DMS153 (cell line): ENCODE results near the gene TTLL12.

Source experiments
- DNase-seq: peaks from one replicate; lab custom pipeline; 2025; lab: John Stamatoyannopoulos, UW

Gene TTLL12

DNA sequence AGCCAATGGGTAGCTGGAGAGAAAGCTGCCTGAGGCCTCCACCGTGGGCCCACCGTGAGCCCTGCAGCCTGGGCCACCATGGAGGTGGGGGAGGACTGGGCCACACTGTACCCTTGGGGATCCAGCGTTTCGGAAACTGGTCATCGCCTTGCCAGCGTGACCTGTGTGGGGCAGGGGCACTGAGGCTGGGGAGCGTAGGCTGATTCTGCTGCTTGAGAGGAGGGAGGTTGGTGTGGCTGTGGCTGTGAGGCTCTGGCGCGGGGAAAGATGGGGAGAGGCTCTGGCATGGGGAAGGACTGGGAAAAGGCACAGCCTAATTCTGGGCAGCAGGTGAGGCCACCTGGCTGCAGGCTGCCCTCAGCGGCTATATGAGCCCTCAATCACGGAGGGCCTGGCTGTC is 12.6 kb upstream of the TTLL12 start:
- DNase-seq, result no peak

DNA sequence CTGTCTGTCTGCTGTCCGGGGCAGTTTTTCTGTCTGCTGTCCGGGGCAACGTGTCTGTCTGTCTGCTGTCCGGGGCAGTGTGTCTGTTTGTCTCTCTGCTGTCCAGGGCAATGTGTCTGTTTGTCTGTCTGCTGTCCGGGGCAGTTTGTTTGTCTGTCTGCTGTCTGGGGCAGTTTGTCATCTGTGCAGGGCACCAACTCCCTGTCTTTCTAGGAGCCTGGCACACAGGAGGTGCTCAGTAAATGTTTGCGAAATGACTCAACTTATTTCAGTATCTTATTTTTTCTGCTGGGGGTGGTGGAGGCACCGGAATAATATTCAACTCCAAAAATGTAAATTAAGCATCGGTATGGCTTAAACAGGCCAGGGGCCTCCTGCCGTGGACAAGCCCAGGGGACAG is 12.0 kb upstream of the TTLL12 start:
- DNase-seq, result no peak

DNA sequence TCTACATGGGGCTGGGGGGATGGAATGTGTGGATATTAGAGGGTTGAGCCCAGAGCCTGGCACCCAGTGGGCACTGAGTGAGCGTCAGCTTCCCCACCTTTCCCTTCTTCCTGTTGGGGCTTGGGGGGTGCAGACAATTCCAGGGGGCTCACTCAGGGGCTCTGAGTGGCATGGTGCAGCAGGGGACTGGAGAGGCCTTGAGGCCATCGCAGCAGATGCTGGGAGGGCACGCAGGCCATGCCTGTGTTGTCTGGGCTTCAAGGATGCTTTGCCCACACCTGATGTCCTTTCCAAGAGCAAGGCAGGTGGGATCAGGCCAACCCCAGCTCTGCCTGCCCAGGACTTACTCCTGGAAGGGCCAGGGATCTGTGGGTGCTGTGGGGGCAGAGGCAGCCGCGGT is 11.2 kb upstream of the TTLL12 start:
- no peak for DNase-seq

DNA sequence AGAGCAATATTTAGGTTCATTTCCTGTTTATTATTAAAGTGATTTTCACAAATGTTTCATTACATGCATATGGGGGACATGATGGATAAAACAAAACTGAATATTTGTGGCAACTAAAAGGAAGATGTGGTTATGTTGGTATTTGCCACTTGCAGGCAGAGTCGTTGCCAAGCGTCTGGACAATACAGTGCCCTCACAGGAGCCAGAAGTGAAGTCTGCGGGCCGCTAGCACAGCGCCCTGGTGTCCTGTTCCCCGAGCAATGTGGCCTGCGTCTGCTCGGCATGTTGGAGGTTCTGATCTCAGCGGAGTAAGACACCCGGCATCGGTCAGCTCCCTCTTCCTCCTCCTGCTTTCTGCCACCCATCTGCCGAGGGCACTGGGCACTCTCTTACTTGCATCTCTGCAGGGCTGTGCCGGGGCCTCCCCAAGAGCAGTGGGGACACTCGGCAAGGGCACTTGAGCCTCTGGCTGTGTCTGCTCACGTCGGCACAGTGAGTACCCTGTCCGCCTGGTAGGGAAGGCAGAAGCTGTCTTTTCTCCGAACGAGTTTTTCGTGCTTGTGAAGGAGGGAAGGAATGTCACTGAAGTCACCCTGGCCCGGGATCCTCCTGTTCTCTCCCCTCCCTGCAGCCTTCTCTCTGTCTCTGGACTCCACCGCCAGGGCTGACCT is 10.5 kb upstream of the TTLL12 start:
- no peak for DNase-seq

DNA sequence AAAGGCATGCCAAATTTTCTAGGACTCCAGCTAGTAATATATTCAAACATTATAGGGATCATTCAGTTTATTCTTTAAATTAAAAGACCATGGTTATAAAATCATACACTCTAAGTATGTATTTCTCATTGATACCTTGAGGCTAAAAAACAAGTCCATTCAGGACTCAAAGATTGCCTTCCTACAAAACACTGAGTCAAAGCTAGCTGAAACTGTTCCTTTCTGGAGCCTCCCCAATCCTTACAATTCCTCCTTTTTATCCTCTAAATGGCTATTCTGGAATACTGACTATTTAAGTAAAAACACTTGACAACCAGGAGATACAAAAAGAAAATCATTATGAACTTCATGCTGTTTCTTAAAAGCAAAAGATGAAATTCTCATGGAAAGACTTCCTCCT is 4.9 kb upstream of the TTLL12 start:
- no peak for DNase-seq

DNA sequence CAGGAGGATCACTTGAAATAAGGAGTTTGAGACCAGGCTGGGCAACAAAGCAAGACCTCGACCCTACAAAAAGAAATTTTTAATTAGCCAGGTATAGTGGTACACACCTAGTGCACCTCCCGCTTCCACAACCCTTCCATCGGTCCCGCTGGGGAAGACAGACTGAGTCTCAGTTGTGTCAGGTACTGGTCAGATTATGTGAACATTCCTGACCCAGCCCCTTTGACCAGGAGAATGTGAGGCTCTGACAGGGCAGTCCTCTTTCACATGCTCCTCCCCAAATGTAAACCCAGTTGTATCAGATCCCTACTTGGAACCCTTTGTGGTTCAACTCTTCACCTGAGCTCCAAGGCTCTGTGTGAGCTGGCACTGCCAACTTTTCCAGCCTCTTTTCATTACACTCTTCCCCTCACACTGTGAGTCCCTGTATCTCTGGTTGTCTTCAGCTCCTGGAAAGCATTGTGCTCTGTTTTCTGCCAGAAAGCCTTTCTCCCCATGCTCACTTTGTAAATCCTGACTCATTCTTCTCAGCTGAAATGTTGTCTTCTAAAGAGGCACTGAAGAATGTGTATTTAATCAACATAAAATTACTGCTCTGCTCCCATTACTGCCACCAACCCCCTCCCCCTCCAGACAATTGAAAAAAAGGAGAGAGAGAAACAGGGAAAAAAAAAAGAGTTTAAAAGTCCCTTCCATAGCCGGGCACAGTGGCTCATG is 2.1 kb upstream of the TTLL12 start:
- DNase-seq, result no peak

DNA sequence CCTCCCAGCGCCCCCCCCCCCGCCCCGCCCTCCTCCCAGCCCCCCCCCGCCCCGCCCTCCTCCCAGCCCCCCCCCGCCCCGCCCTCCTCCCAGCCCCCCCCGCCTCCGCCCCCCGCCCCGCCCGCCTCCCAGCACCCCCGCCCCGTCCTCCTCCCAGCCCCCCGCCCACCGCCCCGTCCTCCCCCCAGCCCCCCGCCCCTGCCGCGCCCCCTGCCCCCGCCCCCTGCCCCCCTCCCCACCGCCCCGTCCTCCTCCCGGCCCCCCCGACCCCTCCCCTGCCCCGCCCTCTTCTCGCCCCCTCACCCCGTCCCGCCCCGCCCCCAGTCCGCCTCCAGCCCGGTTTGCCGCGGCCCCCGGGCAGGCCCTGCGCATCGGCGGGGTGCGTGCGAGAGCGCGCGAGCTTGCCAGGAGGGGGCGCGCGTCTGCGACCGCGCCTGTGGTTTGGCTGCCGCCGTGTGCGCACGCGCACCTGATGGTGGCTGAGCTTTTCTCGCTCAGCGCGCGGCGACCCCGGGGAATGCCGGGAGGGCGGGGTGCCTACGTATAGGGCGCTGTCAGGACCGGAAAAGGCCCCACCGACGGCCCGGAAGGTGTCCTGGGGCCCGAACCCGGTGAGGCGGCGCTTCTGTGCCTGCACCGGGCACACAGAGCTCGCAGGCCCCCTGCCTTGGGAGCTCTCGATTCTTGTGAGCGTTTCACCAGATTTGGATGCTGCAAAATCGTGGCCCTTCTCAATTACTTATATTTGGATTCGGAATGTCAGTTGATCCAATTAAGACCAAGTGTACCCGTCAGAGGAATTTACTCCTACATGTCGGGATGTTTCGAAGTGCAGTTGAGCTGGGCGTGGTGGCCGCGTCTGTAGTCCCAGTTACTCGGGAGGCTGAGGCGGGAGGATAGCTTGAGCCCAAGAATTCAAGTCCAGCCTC is 501 bp upstream of the TTLL12 start:
- peak; percentile 93 for DNase-seq

DNA sequence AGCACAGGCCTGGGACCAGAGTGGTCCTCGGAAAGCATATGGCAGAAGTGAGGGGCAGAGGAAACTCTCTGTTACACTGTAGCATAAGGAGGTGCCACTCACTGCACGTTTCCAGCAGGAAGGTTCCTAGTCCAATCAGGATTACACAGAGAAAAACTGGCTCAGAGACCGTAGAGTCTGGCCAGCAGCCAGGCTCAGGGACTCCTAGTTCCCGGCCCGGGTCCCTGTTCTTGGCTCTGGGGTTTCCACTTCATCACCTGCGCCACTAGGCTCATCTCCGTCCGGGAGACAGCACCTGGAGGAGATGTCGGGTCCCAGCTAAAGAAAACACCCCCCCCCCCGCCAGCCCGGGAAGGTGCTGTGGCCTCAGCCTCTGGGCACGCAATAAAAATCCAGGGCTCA is 1.1 kb downstream of the TTLL12 start:
- no peak for DNase-seq

DNA sequence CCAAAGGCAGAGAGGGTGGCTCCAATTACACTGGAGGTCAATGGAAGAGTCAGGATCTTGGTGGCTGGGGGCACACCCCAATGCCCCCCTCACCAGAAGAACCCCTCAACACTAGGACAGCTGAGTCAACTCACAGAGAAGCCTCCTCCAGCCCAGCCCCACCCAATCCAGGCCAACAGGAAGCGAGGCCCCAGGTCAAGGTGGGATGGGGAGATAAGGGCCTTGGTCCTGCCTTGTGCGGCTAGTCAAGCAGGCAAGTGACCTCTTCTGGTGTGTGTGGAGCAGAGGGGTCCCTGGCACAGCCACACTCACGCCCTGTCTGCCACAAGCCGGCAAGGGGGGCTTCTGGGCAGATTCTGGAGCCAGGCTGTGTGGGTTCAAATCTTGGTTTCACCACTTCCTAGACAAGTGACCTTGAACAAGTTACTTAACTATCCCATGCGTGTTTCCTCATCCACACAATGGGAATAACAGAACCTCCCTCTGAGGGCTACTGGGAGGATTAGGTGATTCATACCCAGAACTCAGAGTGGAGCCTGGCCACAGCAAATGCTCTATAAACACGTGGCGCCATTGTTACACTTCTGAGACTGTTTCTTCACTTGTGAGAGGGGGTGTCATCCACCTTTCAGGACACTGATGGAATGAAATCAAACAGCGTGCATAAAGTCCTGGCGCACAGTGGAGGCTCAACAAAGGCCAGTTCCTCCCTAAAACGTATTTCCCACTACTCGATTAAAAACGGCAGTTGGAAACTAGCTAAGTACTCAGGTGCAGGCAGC is 3.2 kb downstream of the TTLL12 start:
- no peak for DNase-seq

DNA sequence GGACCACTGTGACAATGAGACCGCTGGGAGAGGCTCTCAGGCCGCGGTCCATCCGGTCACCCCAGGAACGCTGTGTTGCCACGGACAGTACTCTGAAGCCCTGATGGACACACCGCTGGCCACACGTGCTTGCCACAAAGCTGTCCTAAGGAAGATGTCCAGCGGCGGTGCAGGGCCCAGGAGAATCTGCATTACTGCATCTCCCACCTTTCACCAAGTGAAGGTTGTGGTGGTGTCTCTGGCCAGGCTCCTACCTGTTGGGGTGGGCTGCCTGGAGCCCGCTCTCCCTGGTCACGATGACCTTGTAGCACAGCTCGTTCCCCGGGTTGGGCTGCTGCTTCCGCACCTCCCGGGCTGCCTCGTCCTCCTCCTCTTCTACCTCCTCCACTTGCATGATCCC is 4.2 kb downstream of the TTLL12 start:
- DNase-seq, result no peak

DNA sequence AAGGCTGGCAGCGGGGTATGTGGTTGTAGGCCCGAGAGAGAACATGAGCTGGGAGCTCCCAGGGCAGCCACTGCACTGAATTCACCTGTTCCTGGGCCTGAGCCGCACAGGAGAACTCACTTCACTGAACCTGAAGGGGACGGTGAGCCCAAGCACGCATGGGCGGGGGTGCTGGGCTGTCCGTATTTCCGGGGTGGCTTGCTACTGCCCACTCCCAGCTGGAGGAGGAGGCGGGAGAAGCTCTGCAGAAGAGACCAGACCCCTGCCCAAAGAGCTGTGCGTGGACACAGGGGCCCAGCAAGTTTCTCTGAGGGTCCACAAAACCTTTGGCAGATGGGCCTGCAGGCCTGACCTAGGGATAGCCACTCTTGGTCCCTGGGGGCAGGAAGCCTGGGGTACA is 4.8 kb downstream of the TTLL12 start:
- no peak for DNase-seq

DNA sequence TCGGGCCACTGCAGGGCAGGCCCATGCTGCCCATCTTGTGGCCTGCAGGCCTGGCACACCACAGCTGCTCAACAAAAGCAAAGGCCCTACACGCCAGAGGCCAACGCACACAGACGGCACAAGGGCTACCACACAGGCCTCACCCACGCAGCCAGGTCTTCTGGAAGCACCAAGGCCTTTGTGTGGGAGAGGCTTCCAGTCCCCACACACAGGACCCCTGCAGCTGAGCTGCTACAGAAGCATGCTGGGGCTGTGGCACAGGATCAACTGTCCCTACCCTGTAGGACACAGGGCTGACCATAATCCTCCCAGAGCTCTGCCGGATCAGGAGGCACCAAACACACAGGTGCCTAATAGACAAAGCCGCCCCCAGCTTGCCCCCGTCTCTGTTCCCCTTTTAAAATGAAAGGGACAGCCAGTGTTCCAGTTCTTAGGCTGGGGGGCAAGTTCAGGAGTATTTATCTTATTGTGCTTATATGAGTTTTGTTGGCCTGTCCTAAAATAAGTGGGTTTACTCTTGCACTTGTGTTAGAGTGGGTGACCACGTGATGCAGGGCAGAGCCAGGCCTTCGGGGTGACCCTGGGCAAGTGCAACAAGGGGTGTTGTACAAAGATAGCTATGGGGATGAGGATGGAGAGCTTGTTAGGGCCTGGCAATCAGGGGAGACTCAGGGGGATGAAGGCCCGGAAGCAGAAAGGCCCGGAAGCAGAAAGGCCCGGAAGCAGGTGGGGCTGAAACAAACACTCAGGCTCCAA is 5.4 kb downstream of the TTLL12 start:
- no peak for DNase-seq

DNA sequence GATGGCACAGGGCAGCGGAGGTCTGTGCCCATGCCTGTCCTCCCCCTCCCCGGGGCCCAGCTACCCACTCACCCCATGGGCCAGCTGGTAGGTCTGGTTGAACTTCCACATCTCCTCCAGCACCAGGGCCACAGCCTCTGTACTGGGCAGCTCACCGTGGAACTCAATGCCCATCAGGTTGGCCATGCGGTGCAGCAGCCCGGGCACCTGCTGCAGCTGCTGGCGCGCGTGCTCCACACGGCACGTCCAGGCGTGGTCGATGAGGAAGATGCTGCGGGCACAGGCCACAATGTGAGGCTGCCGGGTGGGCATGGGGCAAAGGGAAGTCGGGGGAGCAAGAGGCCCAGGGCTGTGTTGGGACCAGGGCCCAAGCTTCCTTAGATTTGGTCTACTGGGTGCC is 6.3 kb downstream of the TTLL12 start:
- no peak for DNase-seq

DNA sequence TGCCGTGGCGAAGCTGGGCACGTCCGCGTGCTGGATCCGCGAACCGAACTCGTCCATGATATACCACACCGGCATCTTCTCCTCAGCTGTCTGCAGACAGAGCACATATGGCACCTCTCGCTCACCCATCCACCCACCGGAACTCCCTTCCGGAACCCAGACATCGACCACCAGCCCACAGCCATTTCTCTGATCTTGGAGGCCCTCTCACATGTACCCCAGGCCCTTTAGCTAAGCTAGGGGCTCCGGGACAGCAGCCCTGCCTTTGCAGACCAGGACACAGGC is 7.1 kb downstream of the TTLL12 start:
- no peak for DNase-seq

DNA sequence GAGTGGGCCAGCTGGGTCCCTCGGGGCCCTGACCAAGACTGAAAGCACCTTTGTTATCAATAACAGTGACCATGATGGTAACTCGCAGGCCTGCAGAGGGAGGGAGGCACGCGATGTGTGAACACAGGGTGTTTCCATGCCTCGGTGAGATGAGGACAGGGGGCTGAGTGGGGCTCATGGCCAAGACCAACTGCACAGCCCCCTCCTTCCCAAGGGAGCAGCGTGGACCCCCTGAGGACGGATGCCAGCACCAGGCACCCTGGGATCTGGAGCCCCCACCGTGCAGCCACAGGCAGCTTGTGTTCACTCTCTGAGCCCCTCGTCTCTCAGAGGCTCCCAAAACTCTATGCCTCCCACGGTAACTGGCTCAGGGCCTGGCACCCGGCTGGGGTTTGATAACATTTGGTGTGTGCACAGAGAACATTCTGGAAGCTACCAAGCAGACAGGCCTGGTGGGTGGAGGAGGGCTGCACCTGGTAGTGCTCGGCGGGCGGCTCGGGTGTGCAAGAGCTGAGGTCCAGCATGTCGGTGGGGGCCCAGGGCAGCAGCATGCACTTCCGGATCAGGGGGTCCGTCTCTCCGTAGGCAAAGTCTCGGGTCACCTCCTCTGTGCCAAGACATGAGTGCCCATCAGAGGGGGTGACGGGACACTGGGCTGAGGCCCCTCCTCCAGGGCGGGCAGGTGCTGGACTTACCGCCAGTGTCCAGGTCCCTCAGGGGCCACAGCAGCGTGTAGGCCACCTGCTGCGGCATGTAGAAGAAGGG is 7.6 kb downstream of the TTLL12 start:
- no peak for DNase-seq

DNA sequence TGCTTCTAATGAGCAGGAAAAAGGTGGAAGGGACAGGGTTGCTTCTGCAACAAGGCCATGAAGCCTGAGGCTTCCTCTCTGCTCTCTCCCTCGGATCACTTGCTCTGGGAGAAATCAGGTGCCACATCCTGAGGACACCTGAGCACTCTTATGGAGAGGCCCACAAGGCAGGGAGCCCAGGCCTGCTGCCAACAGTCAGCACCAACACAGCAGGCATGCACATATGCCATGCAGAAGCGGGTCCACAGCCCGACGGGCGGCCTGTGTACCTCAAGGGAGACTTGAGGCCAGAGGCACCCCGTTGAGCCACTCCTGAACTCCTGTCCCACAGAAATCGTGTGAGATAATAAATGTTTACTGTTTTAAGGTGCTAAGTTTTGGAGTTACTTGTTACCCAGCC is 9.5 kb downstream of the TTLL12 start:
- DNase-seq, result no peak

DNA sequence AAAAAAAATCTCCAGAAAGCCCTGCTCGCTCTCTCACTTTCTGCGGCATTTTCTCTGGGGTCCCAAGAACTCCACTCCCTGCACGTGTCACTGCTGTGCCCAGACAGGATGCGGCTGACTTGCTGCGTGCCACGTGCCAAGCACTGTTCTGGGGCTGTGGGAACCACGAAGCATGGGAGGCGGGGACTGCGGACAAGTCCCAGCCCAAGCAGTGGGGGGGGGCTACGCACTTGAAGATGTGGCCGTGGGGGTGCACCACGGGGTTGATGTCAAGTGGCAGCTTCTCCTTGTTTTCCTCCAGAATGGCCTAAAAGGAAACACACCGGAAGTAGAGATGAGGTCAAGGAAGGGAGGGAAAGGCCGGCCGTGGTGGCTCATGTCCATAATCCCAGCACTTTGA is 10.8 kb downstream of the TTLL12 start:
- DNase-seq, result no peak

DNA sequence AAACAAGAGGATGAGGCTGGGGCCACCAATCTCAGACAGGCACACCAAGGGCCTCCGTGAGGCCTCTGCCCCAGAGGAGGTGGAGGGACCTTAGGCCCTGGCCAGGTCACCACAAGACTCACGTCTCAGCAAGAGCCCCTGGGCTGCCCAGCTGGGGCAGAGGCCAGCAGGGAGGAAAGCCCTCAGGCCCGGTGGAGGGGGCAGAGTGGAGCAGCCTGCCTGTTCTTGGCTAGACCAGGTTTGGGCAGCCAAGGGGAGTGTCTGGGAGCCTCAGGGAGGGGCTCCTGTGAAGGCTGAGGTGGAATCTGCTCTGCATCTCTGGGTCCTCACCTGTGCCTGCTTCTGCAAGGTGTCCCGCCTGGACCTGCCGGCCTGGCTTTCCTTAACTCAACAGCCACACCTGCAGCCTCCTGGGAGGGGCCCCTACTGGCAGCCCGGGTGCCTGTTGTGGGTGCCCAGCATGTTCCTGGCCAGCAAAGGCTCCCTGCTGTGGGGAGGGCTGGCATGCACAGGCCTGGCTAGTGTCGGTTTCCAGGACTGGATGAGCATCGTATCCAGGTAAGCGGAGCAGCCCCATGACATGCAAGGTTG is 11.9 kb downstream of the TTLL12 start:
- no peak for DNase-seq

DNA sequence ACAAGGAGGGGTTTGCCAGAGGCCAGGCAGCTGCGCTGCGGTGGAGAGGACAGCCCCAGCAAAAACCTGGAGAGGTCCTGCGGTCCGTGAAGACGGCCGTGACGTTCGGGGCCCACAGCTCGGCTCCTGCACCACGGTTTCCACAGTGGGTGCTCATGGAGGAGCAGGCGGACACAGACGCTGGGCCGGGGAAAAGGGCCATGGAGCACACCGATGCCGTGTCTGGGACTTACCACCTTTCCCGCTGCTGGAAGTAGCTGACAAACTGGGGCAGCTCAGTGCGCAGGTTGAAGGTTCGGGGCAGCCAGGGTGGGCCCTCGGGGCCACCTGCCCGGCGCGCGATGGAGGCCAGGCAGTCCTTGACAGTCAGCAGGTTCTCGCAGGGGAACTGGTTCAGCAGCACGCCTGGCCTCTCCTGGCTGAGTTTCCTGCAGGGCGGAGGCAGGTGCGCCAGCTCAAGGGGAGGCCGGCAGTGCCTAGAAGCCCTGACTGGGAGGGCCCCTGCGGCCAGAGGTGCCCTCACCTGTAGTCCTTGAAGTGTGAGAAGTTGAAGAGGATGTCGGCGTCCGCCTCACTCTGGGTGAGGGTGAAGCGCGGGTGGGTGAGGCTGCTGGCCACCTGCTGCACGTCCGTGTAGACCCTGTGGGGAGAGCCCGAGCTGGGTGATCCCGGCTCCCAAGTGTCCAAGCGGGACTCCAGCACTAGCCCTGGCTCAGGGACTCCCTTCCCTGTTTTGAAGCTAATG is 12.8 kb downstream of the TTLL12 start:
- no peak for DNase-seq

DNA sequence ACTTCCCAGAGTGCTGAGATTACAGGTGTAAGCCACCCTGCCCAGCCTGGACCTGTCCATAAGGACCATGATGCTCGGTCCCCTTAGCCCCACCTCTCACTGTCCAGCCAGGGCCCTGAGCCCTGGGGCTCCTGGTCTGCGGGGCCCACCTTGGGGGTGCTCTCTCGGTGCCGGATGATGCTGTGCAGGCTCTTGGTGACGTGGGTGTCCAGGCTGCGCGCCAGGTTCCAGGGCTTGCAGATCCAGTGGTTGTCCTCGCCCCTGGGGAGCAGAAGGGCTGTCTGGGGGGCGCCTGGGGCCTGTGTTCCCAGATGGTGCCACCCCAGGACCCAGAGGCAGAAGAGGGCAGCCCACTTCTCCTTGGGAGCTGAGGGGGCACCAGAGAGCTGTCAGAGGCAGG is 13.4 kb downstream of the TTLL12 start:
- DNase-seq, result no peak
